GM23248 (cell line): ENCODE results near the gene TLK2. TPM values are rescaled to one million over a fixed set of nuclear protein-coding genes. Genes with fewer than 3 reads are reported as not detected.

ENCODE experiments used
- DNase-seq: peaks from one replicate; pipeline ENCODE4 v3.0.0-alpha.2; 2015
- H2AFZ ChIP-seq: fragments of 200-600 bp; sonication (generic); 2 replicates; pipeline ENCODE4 v1.6.1; 2016; ENCODE audit warnings: antibody characterized with exemption
- H3F3A ChIP-seq: fragments of 200-600 bp; sonication (generic); 2 replicates; pipeline ENCODE4 v1.6.1; 2016; ENCODE audit warnings: mild to moderate bottlenecking, antibody characterized with exemption, mixed run types; ENCODE audit not compliant: insufficient read depth
- H3K27ac ChIP-seq: fragments of 200-600 bp; sonication (generic); 2 replicates; pipeline ENCODE4 v1.5.1; 2016; ENCODE audit warnings: mild to moderate bottlenecking
- H3K27me3 ChIP-seq: fragments of 200-600 bp; sonication (generic); replicated peaks from 2 replicates; pipeline ENCODE4 v1.6.1; 2016; ENCODE audit warnings: mild to moderate bottlenecking; ENCODE audit not compliant: insufficient read depth
- H3K36me3 ChIP-seq: fragments of 200-600 bp; sonication (generic); 2 replicates; pipeline ENCODE4 v1.6.1; 2016; ENCODE audit warnings: low read depth, mild to moderate bottlenecking
- H3K4me1 ChIP-seq: fragments of 200-600 bp; sonication (generic); 2 replicates; pipeline ENCODE4 v1.6.1; 2016; ENCODE audit warnings: mild to moderate bottlenecking; ENCODE audit not compliant: insufficient read depth
- H3K4me2 ChIP-seq: fragments of 200-600 bp; sonication (generic); one replicate; pipeline ENCODE4 v1.6.1; 2016; ENCODE audit warnings: mild to moderate bottlenecking; ENCODE audit not compliant: unreplicated experiment
- H3K4me3 ChIP-seq: fragments of 200-600 bp; sonication (generic); 2 replicates; pipeline ENCODE4 v1.5.1; 2016; ENCODE audit warnings: mild to moderate bottlenecking
- H3K79me2 ChIP-seq: fragments of 200-600 bp; sonication (generic); 2 replicates; pipeline ENCODE4 v1.6.1; 2016; ENCODE audit warnings: mild to moderate bottlenecking; ENCODE audit not compliant: insufficient read depth
- H3K9ac ChIP-seq: fragments of 200-600 bp; sonication (generic); 2 replicates; pipeline ENCODE4 v1.6.1; 2016; ENCODE audit warnings: mild to moderate bottlenecking
- H3K9me2 ChIP-seq: fragments of 200-600 bp; sonication (generic); 2 replicates; pipeline ENCODE4 v1.6.1; 2016; ENCODE audit warnings: mixed run types, mild to moderate bottlenecking, moderate library complexity; ENCODE audit not compliant: insufficient read depth
- H3K9me3 ChIP-seq: fragments of 200-600 bp; sonication (generic); one replicate; pipeline ENCODE4 v1.6.1; 2017; ENCODE audit warnings: low read depth
- H4K20me1 ChIP-seq: fragments of 200-600 bp; sonication (generic); 2 replicates; pipeline ENCODE4 v1.6.0; 2016; ENCODE audit not compliant: insufficient read depth
- EZH2 ChIP-seq: fragments of 200-600 bp; sonication (generic); IDR thresholded peaks from 2 replicates; pipeline ENCODE4 v1.6.1; 2018; ENCODE audit warnings: antibody characterized with exemption, mild to moderate bottlenecking; ENCODE audit not compliant: insufficient read depth, poor library complexity, severe bottlenecking
- EZH2phosphoT487 ChIP-seq: fragments of 200-600 bp; sonication (generic); IDR thresholded peaks from 2 replicates; pipeline ENCODE4 v1.6.1; 2018; ENCODE audit warnings: antibody characterized with exemption, moderate library complexity, mild to moderate bottlenecking, low read depth; ENCODE audit not compliant: insufficient read depth
- WGBS, 2 experiments: methylation state at CpG; one replicate each; pipeline ENCODE4 v1.1.6; 2015 to 2017; ENCODE audit warnings: low lambda C conversion rate in 2 of 2, low coverage in 1 of 2; ENCODE audit errors: missing lambda C conversion rate in 2 of 2; 5-methylcytosine and 5-hydroxymethylcytosine counted together
- in situ Hi-C: fragments of 300-500 bp; cut with MboI; formaldehyde crosslinking; loops from 2 replicates; pipeline ENCODE4 v1.15.0; 2020
- polyA plus RNA-seq: library from polyadenylated mRNA; unstranded; fragments of >200 nt; fragmentation: Nextera tagmentation; extraction: Ambion mirVana; gene quantifications from 2 replicates; pipeline ENCODE4 v1.2.1, GENCODE V29; 2016
- total RNA-seq: library from RNA; depleted of rRNA; stranded (reverse); fragments of >200 nt; shearing (Covaris generic); gene quantifications from 2 replicates; pipeline ENCODE4 v1.2.3, GENCODE V29; 2014

TLK2 gene
- total and polyA plus RNA-seq, 2 experiments from 2014 or later, result 12.6 to 37.9 TPM

DNA sequence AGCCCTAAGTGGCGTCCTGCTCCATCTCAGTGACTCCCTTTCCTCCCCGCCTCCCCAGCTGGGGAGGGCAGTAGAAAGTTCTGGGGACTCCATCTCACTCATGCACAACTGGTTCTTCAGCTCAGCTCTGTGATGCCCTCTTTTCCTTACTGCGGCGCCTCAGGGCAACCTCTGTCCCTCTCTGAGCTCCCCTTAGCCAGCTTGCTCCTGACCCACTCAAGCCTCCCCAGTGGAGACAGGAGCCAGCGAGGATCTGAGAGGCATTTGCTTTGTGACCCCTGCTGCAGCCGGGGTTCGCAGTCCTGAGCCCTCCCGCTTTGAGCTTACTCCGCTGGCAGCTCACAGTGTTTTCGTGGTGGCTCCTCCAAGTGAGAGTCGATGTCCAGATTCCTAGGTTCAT is 142.6 kb downstream of the TLK2 start:
- H3K27ac ChIP-seq, result no peak overlapping the region
- H3K4me3 ChIP-seq, result no peak overlapping the region
- no peaks in the 10 kb centered on the region for H4K20me1 ChIP-seq
- no peak overlapping the region for H3K4me2 ChIP-seq
- TF ChIP-seq EZH2phosphoT487, result no peak
- TF ChIP-seq EZH2, result no peak
- H3K9ac ChIP-seq, result no peak overlapping the region
- no peaks in the 10 kb centered on the region for H3K9me3 ChIP-seq
- H3K4me1 ChIP-seq, result peaks cover 10% of the 10 kb centered on the region; the same call in 1 of the 2 replicates
- H3K9me2 ChIP-seq, result no peaks in the 10 kb centered on the region
- no peak for DNase-seq
- H3K79me2 ChIP-seq, result peaks cover 10% of the 10 kb centered on the region
- H3F3A ChIP-seq, result peaks cover 5% of the 10 kb centered on the region; the same call in 1 of the 2 replicates
- no peaks in the 10 kb centered on the region for H3K36me3 ChIP-seq
- no peaks in the 10 kb centered on the region for H3K27me3 ChIP-seq
- 94 to 97% methylated on average over 11 of the region's 11 CpGs for WGBS, 2 experiments
- H2AFZ ChIP-seq, result no peak overlapping the region
- in situ Hi-C loops, result no loop called here

- Histone ChIP-seq H3K36me3 (no peaks in the 10 kb centered on the region), H2AFZ (no peak overlapping the region), H3K4me3 (no peak overlapping the region), H4K20me1 (no peaks in the 10 kb centered on the region), H3K27me3 (no peaks in the 10 kb centered on the region), H3K9me2 (no peaks in the 10 kb centered on the region), H3K9me3 (no peaks in the 10 kb centered on the region), H3K4me1 (peaks cover 11% of the 10 kb centered on the region; the same call in 1 of the 2 replicates), H3K9ac (no peak overlapping the region), H3F3A (peaks cover 19% of the 10 kb centered on the region), H3K4me2 (no peak overlapping the region), H3K27ac (no peak overlapping the region), H3K79me2 (peaks cover 39% of the 10 kb centered on the region)
- in situ Hi-C loops, result no loop called here
- no peak for DNase-seq
- TF ChIP-seq EZH2phosphoT487, result no peak
- TF ChIP-seq EZH2, result no peak
- WGBS, 2 experiments, result 92% methylated on average over 19 of the region's 19 CpGs
These were observed 146.7 kb downstream of the TLK2 start for GRCh38 chr17:62625184-62625869.

GRCh38 chr17:62625870-62626200 is 147.2 kb downstream of the TLK2 start:
- Histone ChIP-seq H3K27me3 (no peaks in the 10 kb centered on the region), H3K9me2 (no peaks in the 10 kb centered on the region), H3K27ac (peak overlapping the region; percentile 98), H3K9me3 (no peaks in the 10 kb centered on the region), H4K20me1 (no peaks in the 10 kb centered on the region), H3K9ac (0 out of 2 replicates have a peak overlapping the region, but pooled peaks have one; percentile 95), H3K4me3 (no peak overlapping the region), H3F3A (peaks cover 21% of the 10 kb centered on the region), H3K79me2 (peaks cover 44% of the 10 kb centered on the region), H2AFZ (no peak overlapping the region), H3K36me3 (no peaks in the 10 kb centered on the region), H3K4me1 (peaks cover 15% of the 10 kb centered on the region; the same call in 1 of the 2 replicates), H3K4me2 (no peak overlapping the region)
- in situ Hi-C loops, result no loop called here
- no peak for TF ChIP-seq EZH2phosphoT487
- no peak for TF ChIP-seq EZH2
- 93 to 97% methylated on average over 4 of the region's 4 CpGs for WGBS, 2 experiments
- DNase-seq, result no peak

DNA sequence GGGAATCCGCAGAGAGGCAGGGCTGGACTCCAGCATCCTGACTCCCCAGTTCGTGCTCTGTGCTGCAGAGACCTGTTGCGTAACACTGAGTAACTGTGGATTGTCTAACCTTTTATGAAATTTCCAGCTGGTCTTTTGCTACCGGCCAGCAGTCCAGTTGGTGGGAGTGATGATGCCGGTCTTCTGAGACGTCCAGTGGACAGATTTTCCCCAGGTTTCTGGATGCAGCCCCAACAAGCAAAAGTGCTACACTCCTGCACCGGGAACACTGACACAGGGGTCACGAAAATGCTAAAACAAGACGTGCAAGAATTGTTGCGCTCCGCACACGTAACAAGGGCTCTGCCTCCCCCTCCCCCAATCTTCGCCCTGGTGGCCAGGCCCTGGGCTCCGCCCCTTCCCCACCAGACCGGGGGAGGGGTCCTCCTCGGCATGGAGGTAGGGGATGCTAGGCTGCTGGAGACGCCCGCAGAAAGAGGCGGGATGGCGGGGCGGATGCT is 148.1 kb downstream of the TLK2 start:
- Histone ChIP-seq H3K9me3 (no peaks in the 10 kb centered on the region), H3K9me2 (no peaks in the 10 kb centered on the region), H3F3A (peaks cover 21% of the 10 kb centered on the region), H3K27ac (peak overlapping the region; percentile 98), H3K36me3 (0 out of 2 replicates have a peak, but pooled peaks cover 4% of the 10 kb centered on the region), H3K79me2 (peaks cover 54% of the 10 kb centered on the region), H3K4me3 (peak overlapping the region; percentile 88), H4K20me1 (no peaks in the 10 kb centered on the region), H2AFZ (peak overlapping the region; percentile 6; the same call in 1 of the 2 replicates), H3K4me1 (peaks cover 17% of the 10 kb centered on the region; the same call in 1 of the 2 replicates), H3K27me3 (no peaks in the 10 kb centered on the region), H3K9ac (peak overlapping the region; percentile 95), H3K4me2 (peak overlapping the region; percentile 98)
- in situ Hi-C loops, result no loop called here
- DNase-seq, result peak; percentile 96
- TF ChIP-seq EZH2phosphoT487 (no peak), EZH2 (no peak)
- WGBS, 2 experiments, result 0 to 1% methylated on average over 15 to 21 of the region's 21 CpGs
